Mucosa of gallbladder (tissue), 1 donor: Measurements from ENCODE around the gene DNAH8. TPM values are rescaled to one million over a fixed set of nuclear protein-coding genes. Genes with fewer than 3 reads are reported as not detected.

Experiments used
- DNase-seq: peaks from one replicate; pipeline ENCODE4 v3.0.0-alpha.2; 2020; ENCODE audit warnings: low spot score
- total RNA-seq: library from RNA; stranded (reverse); gene quantifications from one replicate; pipeline ENCODE4 v1.2.1, GENCODE V29; 2021
- donor health status: DM: no; HTN: no; CAD: no.

The DNAH8 gene
- total RNA-seq, 1 donor from 2014 or later, result 0.03 TPM

DNA sequence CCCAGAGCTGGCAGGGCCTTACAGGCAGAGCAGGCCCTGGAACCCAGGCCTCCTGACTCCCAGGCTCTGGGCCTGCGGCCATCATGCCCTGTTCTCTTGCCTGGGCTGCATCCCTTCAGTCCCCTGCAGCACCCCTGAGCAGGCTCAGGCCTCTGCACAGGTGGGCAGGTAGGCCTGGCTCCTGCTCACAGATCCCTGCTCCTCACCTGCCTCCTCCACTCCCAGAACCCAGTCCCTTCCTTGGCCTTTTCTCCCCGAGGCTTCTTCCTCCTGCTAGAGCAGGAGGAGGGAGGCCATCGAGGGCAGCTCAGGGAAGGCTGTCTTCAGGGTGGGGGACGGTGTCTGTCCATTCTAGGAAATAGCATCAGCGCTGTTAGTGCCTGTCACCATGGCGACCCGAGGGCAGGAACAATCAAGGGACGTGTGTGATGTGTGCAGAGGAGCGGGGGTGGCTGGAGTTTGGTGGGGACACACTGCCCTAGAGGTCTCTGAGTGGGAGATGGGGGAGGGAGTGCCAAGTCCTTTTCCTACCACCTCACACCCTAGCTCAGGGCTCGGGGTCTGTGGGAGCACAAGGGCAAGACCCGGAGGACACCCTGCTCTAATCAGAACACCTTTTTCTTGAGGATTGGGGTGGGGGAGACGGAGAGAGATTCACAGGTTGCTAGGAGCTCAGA, 360.0 kb downstream of the DNAH8 start:
- DNase-seq, result no peak

DNA sequence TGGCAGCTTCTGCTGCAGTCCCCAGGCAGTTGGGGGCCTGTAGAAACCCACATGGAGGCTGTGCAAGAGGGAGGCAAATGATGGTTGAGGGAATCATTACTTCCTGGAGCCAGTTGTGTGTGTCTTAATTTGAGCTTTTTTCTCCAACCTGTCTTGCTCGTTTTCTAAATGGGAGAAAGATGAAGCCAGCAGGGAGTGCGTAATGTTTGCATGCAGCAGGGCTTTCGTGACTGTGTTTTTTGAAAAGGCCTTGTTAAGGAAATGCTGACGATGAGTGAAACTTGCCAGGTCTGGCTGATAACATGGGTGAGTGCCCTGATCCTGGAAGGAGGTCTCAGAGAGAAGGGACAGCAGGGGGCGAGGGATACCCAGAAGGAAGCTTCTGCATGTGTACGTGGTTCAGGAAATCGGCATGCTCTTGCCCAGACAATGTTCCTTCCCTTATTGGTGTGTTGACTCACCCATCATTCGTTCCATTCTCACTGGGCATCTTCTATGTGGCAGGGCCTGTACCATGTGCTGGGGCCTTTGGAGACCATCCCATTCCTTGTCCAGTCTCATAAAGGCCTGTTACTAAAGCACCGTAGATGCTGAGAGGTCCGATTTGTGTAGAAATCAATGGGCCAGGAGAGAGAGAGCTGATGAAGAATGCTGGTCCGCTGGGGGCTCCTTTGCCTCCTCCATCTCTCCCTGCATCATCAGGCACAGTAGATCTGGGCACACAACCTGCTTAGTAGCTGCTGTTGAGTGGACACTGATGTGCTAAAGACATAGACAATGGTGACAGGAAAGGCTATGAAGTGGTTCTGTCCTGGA, 360.9 kb downstream of the DNAH8 start:
- DNase-seq, result no peak

DNA sequence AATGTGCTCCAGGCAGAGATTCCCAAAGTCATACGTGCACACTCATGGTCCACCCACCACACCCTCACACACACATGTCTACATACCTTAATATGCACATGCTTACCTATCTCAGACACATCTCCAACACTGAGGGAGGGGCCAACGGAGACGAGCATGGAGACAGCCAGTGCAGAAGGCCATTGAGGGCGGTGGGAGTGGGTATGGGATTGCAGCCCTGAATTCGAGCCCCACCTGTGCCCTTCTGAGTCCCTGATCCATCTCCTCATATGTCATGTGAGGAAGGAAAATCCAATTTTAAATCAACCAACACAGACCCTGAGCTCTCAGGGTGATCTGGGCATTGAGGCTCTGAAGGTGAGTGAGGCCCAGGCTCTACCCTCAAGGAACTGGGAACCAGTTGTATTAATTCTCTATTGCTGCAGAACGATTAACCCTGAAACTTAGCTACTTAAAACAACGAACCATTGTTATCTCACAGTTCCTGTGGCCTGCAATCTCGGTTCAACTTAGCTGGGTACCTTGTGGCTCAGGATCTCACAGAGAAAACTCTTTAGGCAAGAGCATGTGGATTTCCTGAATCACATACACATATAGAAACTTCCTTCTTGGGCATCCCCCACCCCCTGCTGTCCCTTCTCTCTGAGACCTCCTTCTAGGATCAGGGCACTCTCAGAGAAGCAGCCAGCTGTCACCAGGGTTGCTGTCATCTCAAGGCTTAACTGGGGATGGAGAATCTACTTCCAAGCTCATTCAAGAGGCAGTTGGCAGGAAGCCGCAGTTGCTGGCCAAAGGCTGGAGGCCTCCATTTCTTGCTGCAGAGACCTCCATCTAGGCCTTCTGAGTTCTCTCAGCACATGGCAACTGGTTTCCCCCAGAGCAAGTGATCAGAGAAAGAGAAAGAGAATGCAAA, 361.8 kb downstream of the DNAH8 start:
- no peak for DNase-seq

DNA sequence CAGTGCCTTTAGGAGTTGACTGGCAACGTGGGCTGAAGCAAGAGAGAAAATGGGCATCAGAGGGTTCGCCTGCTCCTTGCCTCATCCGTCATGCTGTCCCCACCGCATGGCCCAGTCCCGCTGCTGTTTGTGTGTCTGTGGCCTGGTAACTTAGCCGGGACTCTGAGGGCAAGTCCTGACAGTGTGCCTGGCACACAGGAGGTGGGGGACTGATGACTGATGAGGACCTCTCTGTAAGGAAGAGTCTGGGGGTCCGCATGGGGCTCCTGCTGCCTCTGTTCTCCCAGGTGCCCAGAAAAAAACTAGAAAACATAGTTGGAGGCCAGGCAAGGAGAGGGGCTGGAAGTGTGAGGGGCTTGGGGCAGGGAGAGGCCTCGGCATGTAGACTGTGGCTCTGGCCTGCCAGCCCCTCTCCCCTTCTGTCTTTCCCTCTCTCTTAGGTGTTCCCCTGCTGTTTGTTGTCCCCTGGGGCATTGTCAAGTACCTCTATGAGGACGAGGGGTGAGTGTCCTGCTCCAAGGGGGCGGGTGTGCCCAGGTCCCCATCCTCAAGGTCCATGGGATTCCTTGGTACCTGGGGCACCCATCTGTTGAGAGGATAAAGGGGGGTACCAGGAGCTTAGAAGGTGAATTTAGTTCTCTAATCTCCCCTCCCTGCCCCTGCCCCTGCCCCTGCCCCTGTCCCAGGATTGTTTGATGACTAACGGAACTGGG, 362.9 kb downstream of the DNAH8 start:
- no peak for DNase-seq

DNA sequence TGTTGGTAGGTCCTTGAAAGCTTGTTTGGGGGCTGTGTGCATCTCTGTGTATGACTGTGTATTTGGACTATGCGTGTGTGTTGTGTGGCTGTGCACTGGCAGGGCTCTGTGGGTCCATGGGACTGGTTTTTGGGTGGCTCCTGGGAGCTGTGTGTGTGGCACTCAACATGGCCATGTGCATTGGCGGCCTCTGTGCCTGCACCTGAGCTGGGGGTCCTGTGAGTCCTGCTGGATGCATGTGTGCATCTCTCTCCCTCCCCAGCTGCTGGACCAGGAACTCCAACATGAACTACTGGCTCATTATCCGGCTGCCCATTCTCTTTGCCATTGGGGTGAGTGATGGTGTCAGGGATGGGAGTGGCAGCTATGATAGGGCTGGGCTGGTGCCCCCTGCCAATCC, 363.6 kb downstream of the DNAH8 start:
- no peak for DNase-seq

DNA sequence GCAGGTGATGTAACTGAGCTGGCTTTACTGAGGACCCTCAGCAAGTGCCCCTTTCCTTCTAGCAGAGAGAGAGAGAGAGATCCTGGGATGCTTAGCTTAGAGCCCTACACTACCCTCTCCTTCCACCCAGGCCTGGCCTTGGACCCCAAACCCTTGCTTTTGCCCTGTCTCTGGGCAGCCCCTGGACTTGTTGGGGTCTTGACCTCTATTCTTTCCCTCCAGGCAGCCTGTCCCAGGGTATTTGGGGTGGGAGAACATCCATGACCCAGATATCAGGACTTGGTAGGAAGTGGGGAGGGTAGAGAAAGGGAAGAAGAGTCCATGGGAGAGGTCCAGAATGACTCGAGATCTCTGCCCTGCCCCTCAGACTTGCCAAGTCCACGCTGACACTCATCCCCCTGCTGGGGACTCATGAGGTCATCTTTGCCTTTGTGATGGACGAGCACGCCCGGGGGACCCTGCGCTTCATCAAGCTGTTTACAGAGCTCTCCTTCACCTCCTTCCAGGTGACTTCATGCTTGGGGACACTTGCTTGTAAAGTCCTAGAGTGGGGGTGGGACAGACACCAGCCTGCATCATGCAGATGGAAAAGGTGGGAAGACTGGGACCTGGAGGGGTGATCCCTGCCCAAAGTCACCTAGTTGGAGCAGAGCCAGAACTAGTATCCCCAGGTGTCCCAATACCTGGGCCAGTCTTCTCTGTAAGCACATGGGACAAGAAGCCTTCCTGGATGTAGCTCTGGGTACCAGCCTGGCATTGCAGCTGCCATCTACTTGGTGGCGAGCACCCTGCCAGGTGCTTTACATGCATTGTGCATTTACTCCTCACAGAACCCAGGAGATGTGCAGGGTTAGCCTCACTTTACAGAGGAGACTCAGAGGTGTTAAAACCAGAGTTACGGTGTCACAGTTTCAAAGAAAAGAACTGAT, 364.4 kb downstream of the DNAH8 start:
- DNase-seq, result no peak

Other genes starting within 250 kb of the DNAH8 start
- 32.5 TPM for gene BTBD9, start 75.4 kb upstream of the DNAH8 start, total RNA-seq
- 62.9 TPM for gene GLO1, start 12.2 kb upstream of the DNAH8 start, total RNA-seq